ENCODE results near the gene GPR179. TPM values are rescaled to one million over a fixed set of nuclear protein-coding genes. Genes with fewer than 3 reads are reported as not detected.

The GPR179 gene
- total RNA-seq, 4 donors from 2014 or later = 0.25 TPM; not detected in 3

- intact Hi-C loops (cut with DNase I; ENCODE audit: low total_unique reads) = no loop called here
- H3K4me3 ChIP-seq (ENCODE audit: low read depth, poor library complexity, severe bottlenecking) = no peak overlapping the region
- DNase-seq (ENCODE audit: low spot score in 2 of 2) = no peak
- 71 to 72% methylated on average over 7 of the region's 7 CpGs for WGBS, 2 donors
- TF ChIP-seq CTCF (IDR thresholded peaks at IDR 0.05) = no peak
- no peak for TF ChIP-seq POLR2A (IDR thresholded peaks at IDR 0.05)
These were observed 15.1 kb downstream of the GPR179 start for GRCh38 chr17:38328620-38329019.

- DNase-seq (ENCODE audit: low spot score in 2 of 2) = no peak
- no peak overlapping the region for H3K4me3 ChIP-seq (ENCODE audit: low read depth, poor library complexity, severe bottlenecking)
- no peak for TF ChIP-seq CTCF (IDR thresholded peaks at IDR 0.05)
- no peak for TF ChIP-seq POLR2A (IDR thresholded peaks at IDR 0.05)
- intact Hi-C loops (cut with DNase I; ENCODE audit: low total_unique reads) = no loop called here
- WGBS, 2 donors = 41 to 67% methylated on average over 1 of the region's 1 CpG
These were observed 15.8 kb downstream of the GPR179 start for GRCh38 chr17:38327936-38328335.

DNA sequence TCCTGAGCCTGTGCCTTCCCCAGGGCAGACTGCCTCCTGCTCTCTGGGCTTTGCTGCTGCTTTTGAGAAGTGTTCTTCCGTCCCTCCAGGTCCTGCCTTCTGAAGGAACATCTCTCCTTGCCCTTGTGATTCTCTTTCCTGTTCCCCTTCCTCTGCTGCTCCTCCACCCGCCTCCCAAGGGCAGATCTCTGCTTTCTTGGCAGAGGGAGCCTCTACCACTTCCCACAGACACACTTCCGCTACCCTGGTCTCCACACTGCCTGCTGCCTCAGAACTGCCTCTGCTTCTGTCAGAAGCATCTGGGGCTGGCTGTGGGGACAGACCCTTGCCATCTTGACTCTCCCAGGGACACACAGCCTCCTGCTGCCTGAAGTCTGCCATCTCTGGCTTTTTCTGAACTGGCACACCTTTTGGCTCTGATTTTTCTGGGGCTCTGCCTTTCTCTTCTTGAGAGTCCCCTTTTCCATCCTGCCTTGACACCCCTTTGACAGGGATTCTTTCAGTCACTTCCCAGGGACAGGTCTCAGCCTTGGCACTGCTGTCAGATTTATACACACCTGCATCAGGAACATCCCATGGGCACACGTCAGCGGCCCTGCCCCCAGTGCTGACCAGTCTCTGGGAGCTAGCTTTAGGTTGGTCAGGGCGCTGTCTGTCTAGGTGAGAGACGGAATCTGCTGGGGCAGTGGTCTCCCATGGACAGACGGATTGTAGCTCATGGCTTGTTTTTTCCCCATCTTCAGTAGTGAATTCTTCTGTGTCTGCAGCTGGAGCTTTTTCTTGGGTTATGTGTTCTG lies 16.6 kb downstream of the GPR179 start:
- intact Hi-C loops (cut with DNase I; ENCODE audit: low total_unique reads) = no loop called here
- no peak overlapping the region for H3K4me3 ChIP-seq (ENCODE audit: low read depth, poor library complexity, severe bottlenecking)
- TF ChIP-seq POLR2A (IDR thresholded peaks at IDR 0.05) = no peak
- 71 to 78% methylated on average over 8 of the region's 8 CpGs for WGBS, 2 donors
- peak in 1 of 2 donors; percentile 84 for DNase-seq (ENCODE audit: low spot score in 2 of 2)

GRCh38 chr17:38325221-38325851 lies 18.4 kb downstream of the GPR179 start:
- TF ChIP-seq POLR2A (IDR thresholded peaks at IDR 0.05) (no peak), CTCF (IDR thresholded peaks at IDR 0.05) (no peak)
- 47 to 57% methylated on average over 5 of the region's 5 CpGs for WGBS, 2 donors
- intact Hi-C loops (cut with DNase I; ENCODE audit: low total_unique reads) = no loop called here
- H3K4me3 ChIP-seq (ENCODE audit: low read depth, poor library complexity, severe bottlenecking) = no peak overlapping the region
- no peak for DNase-seq (ENCODE audit: low spot score in 2 of 2)

DNA sequence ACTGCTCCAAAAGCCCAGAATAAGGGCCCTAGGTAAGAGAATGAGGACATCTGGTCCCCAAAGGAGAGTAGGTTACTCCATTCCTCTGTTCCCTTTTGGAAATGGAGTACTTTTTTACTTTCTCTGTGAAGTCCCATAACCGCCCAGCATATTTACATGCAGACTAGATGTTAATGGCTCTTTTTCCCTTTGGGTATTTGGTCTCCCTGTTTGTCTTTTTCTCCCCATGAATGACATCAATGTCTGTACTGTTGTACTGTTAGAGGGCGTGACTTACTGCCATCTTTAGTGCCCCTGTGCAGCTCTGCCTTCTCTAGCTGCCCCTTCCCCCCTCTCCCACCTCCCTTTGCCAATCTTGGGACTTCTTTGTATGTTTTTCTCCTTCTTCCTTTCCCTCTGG lies 19.0 kb downstream of the GPR179 start:
- H3K4me3 ChIP-seq (ENCODE audit: low read depth, poor library complexity, severe bottlenecking) = no peak overlapping the region
- DNase-seq (ENCODE audit: low spot score in 2 of 2) = no peak
- 79 to 80% methylated on average over 2 of the region's 2 CpGs for WGBS, 2 donors
- TF ChIP-seq POLR2A (IDR thresholded peaks at IDR 0.05) = no peak
- no peak for TF ChIP-seq CTCF (IDR thresholded peaks at IDR 0.05)
- intact Hi-C loops (cut with DNase I; ENCODE audit: low total_unique reads) = no loop called here

- intact Hi-C loops (cut with DNase I; ENCODE audit: low total_unique reads) = no loop called here
- H3K4me3 ChIP-seq (ENCODE audit: low read depth, poor library complexity, severe bottlenecking) = no peak overlapping the region
- 58 to 70% methylated on average over 3 of the region's 3 CpGs for WGBS, 2 donors
- TF ChIP-seq CTCF (IDR thresholded peaks at IDR 0.05) = no peak
- no peak for TF ChIP-seq POLR2A (IDR thresholded peaks at IDR 0.05)
- peak in 1 of 2 donors; percentile 6 for DNase-seq (ENCODE audit: low spot score in 2 of 2)
These were observed 19.5 kb downstream of the GPR179 start for GRCh38 chr17:38324141-38324697.
